OCI-LY3 (cell line): ENCODE data around the gene FAM216B.

Source experiments
- H2AFZ ChIP-seq: fragments of 200-600, 300-600 bp; shearing (Covaris generic); 2 replicates; pipeline ENCODE4 v1.6.0; 2014; ENCODE audit warnings: antibody characterized with exemption, low read depth, low read length
- H3K27ac ChIP-seq: fragments of 200-600, 300-600 bp; sonication (generic); 2 replicates; pipeline ENCODE4 v1.5.1; 2014; ENCODE audit warnings: mild to moderate bottlenecking, low read length, moderate library complexity, mixed read lengths
- H3K27me3 ChIP-seq: fragments of 200-600, 300-600 bp; sonication (generic); 2 replicates; pipeline ENCODE4 v1.6.1; 2014; ENCODE audit warnings: low read depth, low read length, mixed read lengths
- H3K36me3 ChIP-seq: fragments of 200-600, 300-600 bp; sonication (generic); replicated peaks from 2 replicates; pipeline ENCODE3; 2014; ENCODE audit warnings: low read depth, low read length, mixed read lengths
- H3K4me1 ChIP-seq: fragments of 300-600, 200-600 bp; sonication (generic); 2 replicates; pipeline ENCODE4 v1.6.1; 2014; ENCODE audit warnings: low read length, mixed read lengths
- H3K4me2 ChIP-seq: fragments of 200-600, 300-600 bp; sonication (generic); 2 replicates; pipeline ENCODE4 v1.6.1; 2014; ENCODE audit warnings: low read length, mixed read lengths
- H3K4me3 ChIP-seq: fragments of 300-600, 200-600 bp; sonication (generic); 2 replicates; pipeline ENCODE4 v1.5.1; 2014; ENCODE audit warnings: antibody characterized with exemption, mild to moderate bottlenecking, low read length, moderate library complexity
- H3K79me2 ChIP-seq: fragments of 300-600, 200-600 bp; shearing (Covaris generic); 2 replicates; pipeline ENCODE4 v1.6.1; 2014; ENCODE audit warnings: mild to moderate bottlenecking, low read length, mixed read lengths
- H3K9ac ChIP-seq: fragments of 300-600, 200-600 bp; shearing (Covaris generic); 2 replicates; pipeline ENCODE4 v1.6.0; 2014; ENCODE audit warnings: mild to moderate bottlenecking, low read length, moderate library complexity
- H3K9me3 ChIP-seq: fragments of 200-600, 300-600 bp; shearing (Covaris generic); 2 replicates; pipeline ENCODE4 v1.6.1; 2014; ENCODE audit warnings: low read length, mixed read lengths; ENCODE audit not compliant: insufficient read depth
- H4K20me1 ChIP-seq: fragments of 200-600, 300-600 bp; sonication (generic); 2 replicates; pipeline ENCODE4 v1.6.1; 2016; ENCODE audit warnings: low read length, mixed read lengths; ENCODE audit not compliant: insufficient read depth
- EZH2phosphoT487 ChIP-seq: fragments of 200-600 bp; shearing (Covaris generic); IDR thresholded peaks from 2 replicates; pipeline ENCODE4 v1.6.1; 2018; ENCODE audit warnings: antibody characterized with exemption, mixed run types, low read depth
- TF ChIP-seq, protein P1 (sequence below): fragments of 200-600, 300-600 bp; sonication (generic); IDR thresholded peaks from 2 replicates; pipeline ENCODE4 v1.5.1; 2014; ENCODE audit warnings: antibody characterized with exemption, low read length, low read depth

The FAM216B gene

DNA sequence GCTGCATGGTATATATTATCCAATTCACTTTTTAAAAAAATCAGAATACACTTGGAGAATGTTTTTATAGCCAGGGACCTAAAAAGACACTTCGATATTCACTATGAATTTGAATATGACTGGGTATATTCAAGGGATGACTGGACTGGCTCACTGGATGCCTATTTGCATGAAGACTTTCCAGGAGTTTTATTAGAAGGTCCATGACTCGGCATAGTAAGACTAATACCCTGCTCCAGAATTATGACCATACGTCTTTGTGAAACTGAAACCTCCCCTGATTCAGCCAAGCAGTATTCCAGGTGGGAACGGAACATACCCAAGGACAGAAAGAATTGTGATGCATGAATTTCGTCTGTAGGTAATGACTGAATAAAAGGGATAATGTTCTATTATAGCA, 3.9 kb upstream of the FAM216B start:
- H2AFZ ChIP-seq = no peak overlapping the region
- H3K4me2 ChIP-seq = no peak overlapping the region
- TF ChIP-seq, protein P1, sequence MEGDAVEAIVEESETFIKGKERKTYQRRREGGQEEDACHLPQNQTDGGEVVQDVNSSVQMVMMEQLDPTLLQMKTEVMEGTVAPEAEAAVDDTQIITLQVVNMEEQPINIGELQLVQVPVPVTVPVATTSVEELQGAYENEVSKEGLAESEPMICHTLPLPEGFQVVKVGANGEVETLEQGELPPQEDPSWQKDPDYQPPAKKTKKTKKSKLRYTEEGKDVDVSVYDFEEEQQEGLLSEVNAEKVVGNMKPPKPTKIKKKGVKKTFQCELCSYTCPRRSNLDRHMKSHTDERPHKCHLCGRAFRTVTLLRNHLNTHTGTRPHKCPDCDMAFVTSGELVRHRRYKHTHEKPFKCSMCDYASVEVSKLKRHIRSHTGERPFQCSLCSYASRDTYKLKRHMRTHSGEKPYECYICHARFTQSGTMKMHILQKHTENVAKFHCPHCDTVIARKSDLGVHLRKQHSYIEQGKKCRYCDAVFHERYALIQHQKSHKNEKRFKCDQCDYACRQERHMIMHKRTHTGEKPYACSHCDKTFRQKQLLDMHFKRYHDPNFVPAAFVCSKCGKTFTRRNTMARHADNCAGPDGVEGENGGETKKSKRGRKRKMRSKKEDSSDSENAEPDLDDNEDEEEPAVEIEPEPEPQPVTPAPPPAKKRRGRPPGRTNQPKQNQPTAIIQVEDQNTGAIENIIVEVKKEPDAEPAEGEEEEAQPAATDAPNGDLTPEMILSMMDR = no peak
- no peak for TF ChIP-seq EZH2phosphoT487

DNA sequence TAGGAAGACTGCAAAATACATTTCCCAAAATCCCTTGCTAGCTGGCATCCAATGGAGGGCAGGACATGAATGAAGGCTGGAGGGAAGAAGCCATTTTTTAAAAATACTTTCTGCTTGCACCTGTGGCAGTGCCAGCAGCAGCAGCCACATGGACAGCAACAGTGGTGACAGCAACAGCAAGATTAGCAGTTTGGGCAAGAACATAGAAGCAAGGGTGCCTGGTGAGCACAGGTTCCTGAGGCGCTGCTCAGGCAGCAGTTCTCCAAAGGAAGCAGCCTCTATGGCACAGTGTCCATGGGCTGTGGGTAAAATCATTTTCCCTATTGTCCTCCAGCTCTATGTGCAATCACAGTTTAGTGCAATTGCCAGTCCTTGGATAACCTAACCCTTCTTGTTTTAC, 1.3 kb upstream of the FAM216B start:
- 0 out of 2 replicates have a peak, but pooled peaks cover 5% of the 10 kb centered on the region for H3K9me3 ChIP-seq
- no peaks in the 10 kb centered on the region for H3K36me3 ChIP-seq
- TF ChIP-seq, protein P1 = no peak
- TF ChIP-seq EZH2phosphoT487 = no peak
- no peak overlapping the region for H3K9ac ChIP-seq
- H4K20me1 ChIP-seq = no peaks in the 10 kb centered on the region
- H3K79me2 ChIP-seq = no peaks in the 10 kb centered on the region
- H3K4me3 ChIP-seq = no peak overlapping the region
- no peak overlapping the region for H2AFZ ChIP-seq
- H3K4me1 ChIP-seq = no peaks in the 10 kb centered on the region
- peaks cover 34% of the 10 kb centered on the region for H3K27me3 ChIP-seq
- no peak overlapping the region for H3K27ac ChIP-seq
- no peak overlapping the region for H3K4me2 ChIP-seq

More for the DNA sequence above, 3.9 kb upstream of the FAM216B start:
- H3K36me3 ChIP-seq = no peaks in the 10 kb centered on the region
- no peak overlapping the region for H3K27ac ChIP-seq
- peaks cover 34% of the 10 kb centered on the region for H3K27me3 ChIP-seq
- H3K9ac ChIP-seq = no peak overlapping the region
- H3K4me3 ChIP-seq = no peak overlapping the region
- H4K20me1 ChIP-seq = no peaks in the 10 kb centered on the region
- H3K79me2 ChIP-seq = no peaks in the 10 kb centered on the region
- H3K9me3 ChIP-seq = 0 out of 2 replicates have a peak, but pooled peaks cover 5% of the 10 kb centered on the region
- no peaks in the 10 kb centered on the region for H3K4me1 ChIP-seq

DNA sequence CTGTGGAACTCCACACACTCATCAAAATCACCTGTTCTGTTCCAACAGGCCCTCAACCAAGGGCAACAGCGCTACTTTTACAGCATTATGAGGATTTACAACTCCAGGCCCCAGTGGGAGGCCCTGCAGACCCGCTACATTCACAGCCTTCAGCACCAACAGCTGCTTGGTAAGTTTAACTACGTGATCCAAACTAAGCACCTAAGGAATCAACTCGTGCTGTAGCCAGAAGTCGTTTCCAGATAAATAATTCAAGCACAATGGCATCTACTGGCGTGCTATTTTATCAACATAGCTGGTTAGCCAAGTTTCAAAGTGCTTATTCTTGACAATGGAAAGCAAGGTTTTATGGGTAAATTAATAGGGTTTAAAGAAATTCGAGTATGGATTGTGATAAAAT, 5.3 kb downstream of the FAM216B start:
- no peak overlapping the region for H3K27ac ChIP-seq
- H3K9me3 ChIP-seq = peaks cover 4% of the 10 kb centered on the region; the same call in 1 of the 2 replicates
- H3K9ac ChIP-seq = no peak overlapping the region
- no peak for TF ChIP-seq EZH2phosphoT487
- TF ChIP-seq, protein P1 = no peak
- no peaks in the 10 kb centered on the region for H3K4me1 ChIP-seq
- no peak overlapping the region for H3K4me2 ChIP-seq
- no peak overlapping the region for H2AFZ ChIP-seq
- H3K4me3 ChIP-seq = no peak overlapping the region
- H3K36me3 ChIP-seq = no peaks in the 10 kb centered on the region
- H3K27me3 ChIP-seq = peaks cover 4% of the 10 kb centered on the region; the same call in 1 of the 2 replicates
- no peaks in the 10 kb centered on the region for H3K79me2 ChIP-seq
- H4K20me1 ChIP-seq = no peaks in the 10 kb centered on the region

DNA sequence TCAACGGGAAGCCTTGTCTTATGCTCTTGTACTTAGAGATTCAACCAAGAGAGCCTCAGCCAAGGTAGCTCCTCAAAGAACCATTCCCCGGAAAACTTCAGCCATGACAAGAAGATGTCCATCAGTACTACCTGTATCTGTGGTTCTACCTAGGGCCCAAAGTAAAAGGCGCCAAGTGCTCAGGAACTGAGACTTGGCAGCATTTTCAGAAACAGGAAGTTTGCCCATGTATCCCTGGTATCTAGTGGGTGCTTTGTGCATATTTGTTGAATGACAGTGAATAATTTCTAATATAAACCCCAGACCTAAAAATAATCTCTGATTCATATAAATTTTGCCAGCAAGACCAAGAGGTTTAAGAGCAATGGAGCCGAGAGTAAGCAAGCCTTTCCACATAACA, 7.2 kb downstream of the FAM216B start:
- Histone ChIP-seq H3K4me3 (no peak overlapping the region), H3K9ac (no peak overlapping the region), H3K79me2 (no peaks in the 10 kb centered on the region), H2AFZ (no peak overlapping the region), H3K36me3 (no peaks in the 10 kb centered on the region), H4K20me1 (no peaks in the 10 kb centered on the region), H3K4me2 (no peak overlapping the region), H3K4me1 (no peaks in the 10 kb centered on the region), H3K27me3 (no peaks in the 10 kb centered on the region), H3K27ac (no peak overlapping the region), H3K9me3 (peaks cover 4% of the 10 kb centered on the region; the same call in 1 of the 2 replicates)
- TF ChIP-seq, protein P1 = no peak
- TF ChIP-seq EZH2phosphoT487 = no peak
